ENCODE results near the gene FAM50B.

The FAM50B gene

GRCh38 chr6:3875486-3875885, 26.3 kb downstream of the FAM50B start:
- no peak for DNase-seq

GRCh38 chr6:3876101-3876500, 26.9 kb downstream of the FAM50B start:
- no peak for DNase-seq

GRCh38 chr6:3876866-3877265, 27.7 kb downstream of the FAM50B start:
- DNase-seq = no peak

- DNase-seq = no peak
Observed at GRCh38 chr6:3878048-3878666, 29.0 kb downstream of the FAM50B start.

- DNase-seq = no peak
Observed at GRCh38 chr6:3879194-3879952, 30.2 kb downstream of the FAM50B start.

- no peak for DNase-seq
Observed at GRCh38 chr6:3881711-3882421, 32.7 kb downstream of the FAM50B start.

GRCh38 chr6:3882431-3882830, 33.3 kb downstream of the FAM50B start:
- no peak for DNase-seq

GRCh38 chr6:3882866-3883265, 33.7 kb downstream of the FAM50B start:
- no peak for DNase-seq

GRCh38 chr6:3884007-3884745, 35.0 kb downstream of the FAM50B start:
- DNase-seq = no peak

GRCh38 chr6:3885262-3886036, 36.3 kb downstream of the FAM50B start:
- no peak for DNase-seq

GRCh38 chr6:3887150-3887700, 38.1 kb downstream of the FAM50B start:
- no peak for DNase-seq

- DNase-seq = no peak
Observed at GRCh38 chr6:3888153-3888957, 39.2 kb downstream of the FAM50B start.

- no peak for DNase-seq
Observed at GRCh38 chr6:3890047-3890446, 40.9 kb downstream of the FAM50B start.

- DNase-seq = no peak
Observed at GRCh38 chr6:3891883-3892282, 42.7 kb downstream of the FAM50B start.

- no peak for DNase-seq
Observed at GRCh38 chr6:3892603-3893002, 43.4 kb downstream of the FAM50B start.

GRCh38 chr6:3893487-3893886, 44.3 kb downstream of the FAM50B start:
- DNase-seq = no peak

GRCh38 chr6:3893917-3894316, 44.7 kb downstream of the FAM50B start:
- DNase-seq = no peak

GRCh38 chr6:3894590-3895311, 45.6 kb downstream of the FAM50B start:
- no peak for DNase-seq

GRCh38 chr6:3895312-3895653, 46.1 kb downstream of the FAM50B start:
- no peak for DNase-seq

GRCh38 chr6:3895805-3896204, 46.6 kb downstream of the FAM50B start:
- DNase-seq = no peak

All from NCI-H524 treated with DMSO at 0.1 percent for 48 hours (cell line).